Spleen (tissue), 11 donors: ENCODE results near the gene ZNF544. TPM values are rescaled to one million over a fixed set of nuclear protein-coding genes. Genes with fewer than 3 reads are reported as not detected.
"Not testable (repeated sequence)": the region's sequence is repeated elsewhere in the genome, so short reads cannot be mapped to it uniquely, and the experiment has no call there.

Source experiments
- DNase-seq: peaks from one replicate; pipeline ENCODE4 v3.0.0-alpha.2; 2020
- H3K27ac ChIP-seq, 8 donors: fragments of 200-600 bp; sonication (generic) in 7 of 8; 1 replicate in 4 of 8; 2 replicates in 4 of 8; pipeline versions ENCODE4 v1.5.0 to v1.8.0; 2016 to 2021; ENCODE audit warnings: inconsistent platforms in 4 of 8, mild to moderate bottlenecking in 4 of 8, moderate library complexity in 1 of 8
- H3K27me3 ChIP-seq, 7 donors: fragments of 200-600 bp; sonication (generic) in 6 of 7; replicated peaks in 1 of 7; 1 replicate in 4 of 7; 2 replicates in 3 of 7; pipeline versions ENCODE4 v1.5.0 to v1.8.0; 2016 to 2021; ENCODE audit warnings: inconsistent platforms in 3 of 7, mild to moderate bottlenecking in 1 of 7
- H3K36me3 ChIP-seq, 6 donors: fragments of 200-600 bp; sonication (generic) in 5 of 6; 1 replicate in 4 of 6; 2 replicates in 2 of 6; pipeline versions ENCODE4 v1.5.0 to v1.8.0; 2016 to 2021; ENCODE audit warnings: inconsistent platforms in 2 of 6
- H3K4me1 ChIP-seq, 6 donors: fragments of 200-600 bp; sonication (generic) in 5 of 6; 1 replicate in 3 of 6; 2 replicates in 3 of 6; pipeline versions ENCODE4 v1.5.0 to v1.8.0; 2016 to 2021; ENCODE audit warnings: inconsistent platforms in 3 of 6
- H3K4me3 ChIP-seq, 8 donors: fragments of 200-600 bp; sonication (generic) in 7 of 8; 1 replicate in 4 of 8; 2 replicates in 4 of 8; pipeline versions ENCODE4 v1.5.0 to v1.8.0; 2016 to 2021; ENCODE audit warnings: inconsistent platforms in 4 of 8, mild to moderate bottlenecking in 4 of 8, moderate library complexity in 2 of 8
- H3K9me3 ChIP-seq, 8 donors: fragments of 200-600 bp; sonication (generic) in 7 of 8; 1 replicate in 4 of 8; 2 replicates in 4 of 8; pipeline versions ENCODE4 v1.5.0 to v1.8.0; 2016 to 2021; ENCODE audit warnings: inconsistent platforms in 4 of 8
- CTCF ChIP-seq, 11 experiments: fragments of 200-600 bp in 7 of 11; fragments of 450-650 bp in 4 of 11; sonication (generic) in 4 of 11; IDR thresholded peaks in 8 of 11; conservative IDR thresholded peaks in 3 of 11; 1 replicate in 7 of 11; 2 replicates in 4 of 11; pipeline versions ENCODE4 v1.4.0 to v1.8.0; 2016 to 2021; ENCODE audit warnings: antibody characterized with exemption in 11 of 11, inconsistent platforms in 4 of 11, mild to moderate bottlenecking in 1 of 11
- POLR2A ChIP-seq, 3 donors: fragments of 450-650 bp; IDR thresholded peaks; one replicate each; pipeline ENCODE4 v1.5.1; 2017; ENCODE audit warnings: antibody characterized with exemption in 3 of 3, mild to moderate bottlenecking in 1 of 3
- POLR2AphosphoS5 ChIP-seq, 3 donors: sonication (generic); formaldehyde crosslinking; IDR thresholded peaks; one replicate each; pipeline ENCODE4 v1.5.1; 2017; ENCODE audit warnings: antibody characterized with exemption in 3 of 3
- WGBS, 5 donors: extraction: QIAGEN DNeasy Blood & Tissue Kit in 3 of 5; methylation state at CpG; one replicate each; pipeline versions ENCODE4 v1.1.5 to v1.1.7; 2013 to 2018; 5-methylcytosine and 5-hydroxymethylcytosine counted together
- intact Hi-C: fragments of 100-400 bp; cut with DNase I; formaldehyde crosslinking; loops from one replicate; pipeline ENCODE4 v1.15.0; 2023; ENCODE audit warnings: low total_unique reads
- polyA plus RNA-seq, 3 donors: library from polyadenylated mRNA; stranded (reverse); fragments of 200-250 nt; gene quantifications; one replicate each; pipeline ENCODE4 v1.2.1, GENCODE V29; 2013
- total RNA-seq, 7 donors: library from RNA; depleted of rRNA in 3 of 7; stranded (reverse); fragments of >200 nt in 3 of 7; fragmentation: NEBNext Ultra II Directional in 4 of 7; extraction: Animal tissue kit (Norgen Biotek cat#: 25700) in 4 of 7; gene quantifications; one replicate each; pipeline versions ENCODE4 v1.1.0 to v1.2.1, GENCODE V29; 2016 to 2021
- donor health status: healthy with polysubstance abuse.
- donor health status: DM: no; HTN: no; CAD: no; lungs with moderate emphysema.
- donor health status: DM: no; HTN: no; CAD: no.
- donor health status: Bipolar disorder and iron deficiency.
- donor health status: healthy.
- donor health status: DM: no; HTN: no; CAD: no.
- donor health status: DM: yes; HTN: yes; CAD: no.

Gene ZNF544
- total and polyA plus RNA-seq, 10 donors, result 12.5 to 58.5 (median 32.3) TPM

GRCh38 chr19:58252102-58252685 is 23.5 kb downstream of the ZNF544 start:
- TF ChIP-seq CTCF (IDR thresholded peaks at IDR 0.05 in 8 of 11, conservative IDR thresholded peaks at IDR 0.05 in 3 of 11), result no peak
- no peak for TF ChIP-seq POLR2A (IDR thresholded peaks at IDR 0.05)
- no peak for TF ChIP-seq POLR2AphosphoS5 (IDR thresholded peaks at IDR 0.05)
- 94 to 100% (median 98%) methylated on average over 2 of the region's 2 CpGs for WGBS, 5 donors
- Histone ChIP-seq H3K27me3 (no peaks in the 10 kb centered on the region), H3K36me3 (peaks cover 56 to 100% (median 99%) of the 10 kb centered on the region in 6 donors), H3K9me3 (peaks cover 81 to 100% (median 100%) of the 10 kb centered on the region in 8 donors), H3K27ac (no peak overlapping the region), H3K4me1 (no peaks in the 10 kb centered on the region), H3K4me3 (no peak overlapping the region)
- DNase-seq, result no peak
- intact Hi-C loops, result no loop called here

- 79 to 98% (median 93%) methylated on average over 3 to 4 of the region's 4 CpGs for WGBS, 5 donors
- intact Hi-C loops, DNase-seq, H3K27ac ChIP-seq, H3K4me1 ChIP-seq, H3K27me3 ChIP-seq: not testable (repeated sequence)
- H3K4me3 ChIP-seq, result peak overlapping the region in 1 of 8 donors; percentile 32
- H3K36me3 ChIP-seq, result peaks cover 47 to 100% (median 97%) of the 10 kb centered on the region in 6 donors
- peaks cover 79 to 100% (median 100%) of the 10 kb centered on the region in 8 donors for H3K9me3 ChIP-seq
These were observed 29.5 kb downstream of the ZNF544 start for GRCh38 chr19:58258259-58258658.

- intact Hi-C loops, result no loop called here
- peaks cover 32 to 100% (median 92%) of the 10 kb centered on the region in 6 donors for H3K36me3 ChIP-seq
- H3K4me3 ChIP-seq, result peak overlapping the region in 1 of 8 donors; percentile 22
- WGBS, 5 donors, result 96 to 99% (median 96%) methylated on average over 3 of the region's 3 CpGs
- DNase-seq, result no peak
- H3K27ac ChIP-seq, result no peak overlapping the region
- no peaks in the 10 kb centered on the region for H3K4me1 ChIP-seq
- no peaks in the 10 kb centered on the region for H3K27me3 ChIP-seq
- TF ChIP-seq POLR2AphosphoS5 (IDR thresholded peaks at IDR 0.05), result no peak
- H3K9me3 ChIP-seq, result peaks cover 89 to 100% (median 100%) of the 10 kb centered on the region in 8 donors
These were observed 32.9 kb downstream of the ZNF544 start for GRCh38 chr19:58261600-58261967.

- intact Hi-C loops, result no loop called here
- TF ChIP-seq CTCF (IDR thresholded peaks at IDR 0.05 in 8 of 11, conservative IDR thresholded peaks at IDR 0.05 in 3 of 11) (no peak), POLR2AphosphoS5 (IDR thresholded peaks at IDR 0.05) (no peak), POLR2A (IDR thresholded peaks at IDR 0.05) (no peak)
- Histone ChIP-seq H3K36me3 (peaks cover 32 to 100% (median 89%) of the 10 kb centered on the region in 6 donors), H3K27ac (no peak overlapping the region), H3K27me3 (no peaks in the 10 kb centered on the region), H3K4me3 (peak overlapping the region in 1 of 8 donors; percentile 22), H3K4me1 (no peaks in the 10 kb centered on the region), H3K9me3 (peaks cover 88 to 100% (median 100%) of the 10 kb centered on the region in 8 donors)
- WGBS, 5 donors, result 94 to 98% (median 97%) methylated on average over 19 of the region's 19 CpGs
- DNase-seq, result no peak
These were observed 33.5 kb downstream of the ZNF544 start for GRCh38 chr19:58261968-58262921.

GRCh38 chr19:58262922-58263296 is 34.2 kb downstream of the ZNF544 start:
- no peak overlapping the region for H3K27ac ChIP-seq
- WGBS, 5 donors, result 97 to 100% (median 98%) methylated on average over 7 of the region's 7 CpGs
- DNase-seq, result no peak
- H3K9me3 ChIP-seq, result peaks cover 85 to 100% (median 100%) of the 10 kb centered on the region in 8 donors
- H3K27me3 ChIP-seq, result no peaks in the 10 kb centered on the region
- no peak for TF ChIP-seq POLR2A (IDR thresholded peaks at IDR 0.05)
- no peak for TF ChIP-seq POLR2AphosphoS5 (IDR thresholded peaks at IDR 0.05)
- TF ChIP-seq CTCF (IDR thresholded peaks at IDR 0.05 in 8 of 11, conservative IDR thresholded peaks at IDR 0.05 in 3 of 11), result no peak
- H3K36me3 ChIP-seq, result peaks cover 32 to 96% (median 85%) of the 10 kb centered on the region in 6 donors
- no peaks in the 10 kb centered on the region for H3K4me1 ChIP-seq
- intact Hi-C loops, result no loop called here
- peak overlapping the region in 1 of 8 donors; percentile 22 for H3K4me3 ChIP-seq
